Thoracic aorta endothelial cell (primary cell): ENCODE data around the gene ZNF600. TPM values are rescaled to one million over a fixed set of nuclear protein-coding genes. Genes with fewer than 3 reads are reported as not detected.

Experiments used
- total RNA-seq: library from RNA; depleted of rRNA; stranded (reverse); fragments of >200 nt; gene quantifications from 2 replicates; pipeline ENCODE4 v1.2.3, GENCODE V29; 2012

ZNF600 gene
- total RNA-seq: 6.7 and 7.4 TPM in 2 replicates

GRCh38 chr19:52786464-52787354 is at the start of gene ZNF600:
ZNF600 (minus strand) TSS chr19:52786791; CDS start chr19:52778888, 7,903 bp downstream.

GRCh38 chr19:52821204-52821960 is 34.8 kb upstream of the ZNF600 start, which contains the start of gene ZNF28:
ZNF28 (minus strand) TSS chr19:52821633; CDS start chr19:52817958, 3,675 bp downstream.

GRCh38 chr19:52734893-52735661 is 51.5 kb downstream of the ZNF600 start, which contains the start of gene ZNF611:
ZNF611 (minus strand) TSS chr19:52735044; CDS start chr19:52715894, 19,150 bp downstream.

Other genes with a start within 250 kb of the ZNF600 start
- 14.9 and 17.3 TPM in 2 replicates for gene ZNF701, start 216.5 kb downstream of the ZNF600 start, total RNA-seq
- 47.5 and 53.6 TPM in 2 replicates for gene ZNF83, start 148.4 kb downstream of the ZNF600 start, total RNA-seq
- gene ZNF611, start 51.7 kb downstream of the ZNF600 start, total RNA-seq: 18.7 and 18.9 TPM in 2 replicates
- gene ZNF28, start 34.8 kb upstream of the ZNF600 start, total RNA-seq: 14.6 and 16.6 TPM in 2 replicates
- gene ZNF468, start 70.8 kb upstream of the ZNF600 start, total RNA-seq: 19.0 and 27.3 TPM in 2 replicates
- gene ZNF320, start 110.8 kb upstream of the ZNF600 start, total RNA-seq: 7.8 and 10.9 TPM in 2 replicates
- gene ZNF888, start 136.6 kb upstream of the ZNF600 start, total RNA-seq: 3.7 and 5.0 TPM in 2 replicates
- 9.3 and 9.6 TPM in 2 replicates for gene ZNF816, start 176.1 kb upstream of the ZNF600 start, total RNA-seq
- gene ERVV-1, start 227.1 kb upstream of the ZNF600 start, total RNA-seq: not detected in 2 replicates